IMR-90 (cell line): ENCODE measurements around the gene KIF13A.

Source experiments
- CTCF ChIP-seq: conservative IDR thresholded peaks from 2 replicates; pipeline ENCODE4 v1.5.1; 2012; ENCODE audit warnings: mild to moderate bottlenecking, low read depth, low read length, improper control_type of control experiment
- TF ChIP-seq, protein P1 (sequence below): fragments of 150-350 bp; IDR thresholded peaks from 2 replicates; pipeline ENCODE4 v1.6.1; 2017; ENCODE audit warnings: mild to moderate bottlenecking, antibody characterized with exemption, low read length, low read depth

DNA sequence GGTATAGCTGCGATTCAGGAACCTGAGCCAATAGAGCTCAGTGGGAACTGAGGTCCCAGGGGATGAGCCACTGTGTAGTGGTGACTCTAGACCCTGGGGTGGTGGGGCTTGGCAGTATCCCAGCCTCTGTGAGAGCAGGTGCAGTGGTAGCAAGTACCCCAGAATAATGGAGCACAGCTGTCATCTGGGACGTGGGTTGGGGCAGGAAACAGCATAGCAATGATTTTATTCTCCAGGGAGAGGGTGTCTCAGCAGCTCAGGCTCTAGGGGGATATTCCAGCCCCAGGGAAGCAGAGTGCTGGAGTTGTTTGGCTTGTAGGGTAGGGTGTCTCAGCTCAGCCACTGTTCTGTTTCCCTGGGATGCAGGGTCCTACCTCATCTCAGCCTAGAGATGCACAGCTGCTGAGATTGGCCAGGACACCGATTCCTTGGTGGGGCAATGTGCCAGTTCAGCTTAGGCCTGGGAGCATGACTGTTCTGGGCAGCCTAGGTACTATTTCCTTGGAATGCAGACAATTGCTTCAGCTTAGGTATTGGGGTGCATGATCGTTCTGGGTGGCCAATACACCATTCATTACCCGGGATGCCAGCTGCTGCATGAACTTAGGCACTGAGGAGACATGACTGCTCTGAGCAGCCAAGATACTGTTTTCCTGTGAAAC lies 246.7 kb downstream of the KIF13A start:
- no peak for TF ChIP-seq CTCF
- TF ChIP-seq, protein P1, sequence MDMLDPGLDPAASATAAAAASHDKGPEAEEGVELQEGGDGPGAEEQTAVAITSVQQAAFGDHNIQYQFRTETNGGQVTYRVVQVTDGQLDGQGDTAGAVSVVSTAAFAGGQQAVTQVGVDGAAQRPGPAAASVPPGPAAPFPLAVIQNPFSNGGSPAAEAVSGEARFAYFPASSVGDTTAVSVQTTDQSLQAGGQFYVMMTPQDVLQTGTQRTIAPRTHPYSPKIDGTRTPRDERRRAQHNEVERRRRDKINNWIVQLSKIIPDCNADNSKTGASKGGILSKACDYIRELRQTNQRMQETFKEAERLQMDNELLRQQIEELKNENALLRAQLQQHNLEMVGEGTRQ = no peak
